ENCODE measurements around the gene RBM20. TPM values are rescaled to one million over a fixed set of nuclear protein-coding genes. Genes with fewer than 3 reads are reported as not detected.

The RBM20 gene
- polyA plus RNA-seq, 3 donors, result not detected

- H3K36me3 Mint-ChIP-seq, result no peaks in the 10 kb centered on the region
- no peaks in the 10 kb centered on the region for H3K4me1 Mint-ChIP-seq
- Histone ChIP-seq H3K4me3 (replicated peaks in 1 of 3; ENCODE audit: low read depth in 2 of 3, low read length in 3 of 3) (no peak overlapping the region), H3K9me3 (replicated peaks in 1 of 2; ENCODE audit: control insufficient read depth in 1 of 2, insufficient read depth in 1 of 2, low read length in 2 of 2) (no peaks in the 10 kb centered on the region), H3K4me1 (ENCODE audit: control insufficient read depth in 1 of 2, insufficient read depth in 2 of 2, low read length in 2 of 2) (no peaks in the 10 kb centered on the region), H3K4me2 (replicated peaks; ENCODE audit: extremely low read depth, low read length, poor library complexity, severe bottlenecking) (no peak overlapping the region), H3K27me3 (ENCODE audit: control insufficient read depth in 2 of 2, insufficient read depth in 2 of 2, low read length in 2 of 2) (no peaks in the 10 kb centered on the region), H3K36me3 (replicated peaks in 1 of 2; ENCODE audit: control insufficient read depth in 1 of 2, insufficient read depth in 2 of 2, low read length in 2 of 2) (no peaks in the 10 kb centered on the region), H2AFZ (ENCODE audit: insufficient read depth, low read depth, low read length, poor library complexity, severe bottlenecking) (no peak overlapping the region), H4K20me1 (ENCODE audit: insufficient read depth, low read length) (no peaks in the 10 kb centered on the region), H3K79me2 (ENCODE audit: insufficient read depth, low read length) (no peaks in the 10 kb centered on the region), H3K27ac (ENCODE audit: low read depth in 1 of 2, low read length in 2 of 2) (no peak overlapping the region), H3K9ac (ENCODE audit: insufficient read depth, low read length, poor library complexity, severe bottlenecking) (no peak overlapping the region)
- no peak for TF ChIP-seq CTCF (IDR thresholded peaks at IDR 0.05)
- DNase-seq, result no peak
- 82% methylated on average over 4 of the region's 5 CpGs for WGBS (ENCODE audit: insufficient coverage)
- H3K27me3 Mint-ChIP-seq (ENCODE audit: low read depth in 3 of 3), result peaks cover 1 to 3% (median 2%) of the 10 kb centered on the region in 3 donors
- no peak overlapping the region for H3K4me3 Mint-ChIP-seq
- intact Hi-C loops (cut with micrococcal nuclease), result no loop called here
- H3K27ac Mint-ChIP-seq, result no peak overlapping the region
- peaks cover 0 to 2% (median 0%) of the 10 kb centered on the region in 7 donors for H3K9me3 Mint-ChIP-seq
Measured at GRCh38 chr10:110706690-110707098, 62.6 kb downstream of the RBM20 start.

GRCh38 chr10:110708776-110709443 is 64.8 kb downstream of the RBM20 start:
- Histone ChIP-seq H3K4me3 (replicated peaks in 1 of 3; ENCODE audit: low read depth in 2 of 3, low read length in 3 of 3) (no peak overlapping the region), H3K9ac (ENCODE audit: insufficient read depth, low read length, poor library complexity, severe bottlenecking) (no peak overlapping the region), H3K9me3 (replicated peaks in 1 of 2; ENCODE audit: control insufficient read depth in 1 of 2, insufficient read depth in 1 of 2, low read length in 2 of 2) (no peaks in the 10 kb centered on the region), H4K20me1 (ENCODE audit: insufficient read depth, low read length) (no peaks in the 10 kb centered on the region), H3K4me1 (ENCODE audit: control insufficient read depth in 1 of 2, insufficient read depth in 2 of 2, low read length in 2 of 2) (no peaks in the 10 kb centered on the region), H2AFZ (ENCODE audit: insufficient read depth, low read depth, low read length, poor library complexity, severe bottlenecking) (no peak overlapping the region), H3K36me3 (replicated peaks in 1 of 2; ENCODE audit: control insufficient read depth in 1 of 2, insufficient read depth in 2 of 2, low read length in 2 of 2) (no peaks in the 10 kb centered on the region), H3K27me3 (ENCODE audit: control insufficient read depth in 2 of 2, insufficient read depth in 2 of 2, low read length in 2 of 2) (no peaks in the 10 kb centered on the region), H3K79me2 (ENCODE audit: insufficient read depth, low read length) (no peaks in the 10 kb centered on the region), H3K27ac (ENCODE audit: low read depth in 1 of 2, low read length in 2 of 2) (no peak overlapping the region), H3K4me2 (replicated peaks; ENCODE audit: extremely low read depth, low read length, poor library complexity, severe bottlenecking) (no peak overlapping the region)
- peaks cover 0 to 2% (median 0%) of the 10 kb centered on the region in 7 donors for H3K9me3 Mint-ChIP-seq
- no peak for DNase-seq
- TF ChIP-seq CTCF (IDR thresholded peaks at IDR 0.05), result no peak
- intact Hi-C loops (cut with micrococcal nuclease), result no loop called here
- no peaks in the 10 kb centered on the region for H3K4me1 Mint-ChIP-seq
- whole genome bisulfite sequencing (ENCODE audit: insufficient coverage), result 96% methylated on average over 5 of the region's 8 CpGs
- H3K4me3 Mint-ChIP-seq, result no peak overlapping the region
- H3K27ac Mint-ChIP-seq, result no peak overlapping the region
- H3K36me3 Mint-ChIP-seq, result no peaks in the 10 kb centered on the region
- peaks cover 0 to 2% (median 1%) of the 10 kb centered on the region in 3 donors for H3K27me3 Mint-ChIP-seq (ENCODE audit: low read depth in 3 of 3)

All from CD14-positive monocyte (primary cell).